Forelimb muscle (tissue), 1 donor: Measurements from ENCODE around the gene LIPA. TPM values are rescaled to one million over a fixed set of nuclear protein-coding genes. Genes with fewer than 3 reads are reported as not detected.
"Not testable (repeated sequence)": the region's sequence is repeated elsewhere in the genome, so short reads cannot be mapped to it uniquely, and the experiment has no call there.

Experiments used
- DNase-seq: peaks from one replicate; pipeline ENCODE4 v3.0.0-alpha.2; 2013; ENCODE audit warnings: low read depth
- polyA plus RNA-seq: library from polyadenylated mRNA; unstranded; fragments of 120-200 nt; gene quantifications from one replicate; pipeline ENCODE4 v1.2.1, GENCODE V29; 2013; ENCODE audit not compliant: insufficient read length

LIPA gene
- polyA plus RNA-seq, 1 donor: 28.9 TPM

GRCh38 chr10:89207801-89208551 is 43.6 kb downstream of the LIPA start:
- no peak for DNase-seq

- DNase-seq: no peak
These were observed 44.3 kb downstream of the LIPA start, which contains the start of gene CH25H for GRCh38 chr10:89207181-89207800. Gene CH25H, minus strand, starts transcription at chr10:89207317. Its CDS starts 25 bp downstream, at chr10:89207292.

GRCh38 chr10:89206402-89207180 is 45.0 kb downstream of the LIPA start:
- no peak for DNase-seq

GRCh38 chr10:89204621-89205185 is 46.9 kb downstream of the LIPA start:
- no peak for DNase-seq

GRCh38 chr10:89203237-89203636 is 48.3 kb downstream of the LIPA start:
- no peak for DNase-seq

GRCh38 chr10:89202033-89202425 is 49.5 kb downstream of the LIPA start:
- DNase-seq: no peak

GRCh38 chr10:89201345-89202032 is 50.1 kb downstream of the LIPA start:
- no peak for DNase-seq

- DNase-seq: no peak
These were observed 54.1 kb downstream of the LIPA start for GRCh38 chr10:89197473-89197872.

GRCh38 chr10:89191301-89191700 is 60.3 kb downstream of the LIPA start:
- not testable (repeated sequence) for DNase-seq

GRCh38 chr10:89189211-89189734 is 62.3 kb downstream of the LIPA start:
- no peak for DNase-seq

- no peak for DNase-seq
These were observed 65.9 kb downstream of the LIPA start for GRCh38 chr10:89185658-89186057.

GRCh38 chr10:89184638-89185037 is 66.9 kb downstream of the LIPA start:
- DNase-seq: no peak

GRCh38 chr10:89183571-89183970 is 68.0 kb downstream of the LIPA start:
- DNase-seq: no peak

- no peak for DNase-seq
These were observed 68.7 kb downstream of the LIPA start for GRCh38 chr10:89182894-89183293.

- no peak for DNase-seq
These were observed 75.8 kb downstream of the LIPA start for GRCh38 chr10:89175816-89176215.

- no peak for DNase-seq
These were observed 78.5 kb downstream of the LIPA start for GRCh38 chr10:89173075-89173474.

- DNase-seq: no peak
These were observed 79.6 kb downstream of the LIPA start for GRCh38 chr10:89171996-89172395.

- DNase-seq: no peak
These were observed 80.2 kb downstream of the LIPA start for GRCh38 chr10:89171263-89171872.

- DNase-seq: not testable (repeated sequence)
These were observed 83.1 kb downstream of the LIPA start for GRCh38 chr10:89168354-89168900.

- no peak for DNase-seq
These were observed 83.7 kb downstream of the LIPA start for GRCh38 chr10:89167915-89168314.

GRCh38 chr10:89165923-89166322 is 85.7 kb downstream of the LIPA start:
- DNase-seq: no peak
